Upper lobe of left lung (tissue), 6 donors: ENCODE data around the gene FAM83B. TPM values are rescaled to one million over a fixed set of nuclear protein-coding genes. Genes with fewer than 3 reads are reported as not detected.

Experiments used
- ATAC-seq, 2 donors: fragments of 200-7000 bp; cut with Tn5 transposase; one replicate each; pipeline ENCODE4 v1.9.1; 2022; ENCODE audit warnings: mild to moderate bottlenecking in 2 of 2, moderate library complexity in 2 of 2; ENCODE audit not compliant: low FRiP score in 2 of 2
- DNase-seq, 2 donors: peaks; one replicate each; pipeline ENCODE4 v3.0.0-alpha.2; 2019 to 2020
- H3K27ac ChIP-seq, 4 donors: fragments of 200-600 bp; sonication (generic); one replicate each; pipeline ENCODE4 v1.5.1; 2016 to 2019
- H3K27me3 ChIP-seq, 4 donors: fragments of 200-600 bp; sonication (generic); one replicate each; pipeline ENCODE4 v1.5.1; 2017 to 2019
- H3K36me3 ChIP-seq, 4 donors: fragments of 200-600 bp; sonication (generic); one replicate each; pipeline ENCODE4 v1.5.1; 2016 to 2019
- H3K4me1 ChIP-seq, 4 donors: fragments of 200-600 bp; sonication (generic); one replicate each; pipeline ENCODE4 v1.5.1; 2018 to 2019
- H3K4me3 ChIP-seq, 4 donors: fragments of 200-600 bp; sonication (generic); one replicate each; pipeline ENCODE4 v1.5.1; 2017 to 2019; ENCODE audit warnings: mild to moderate bottlenecking in 2 of 4, moderate library complexity in 1 of 4
- H3K9me3 ChIP-seq, 4 donors: fragments of 200-600 bp; sonication (generic); one replicate each; pipeline ENCODE4 v1.5.1; 2018 to 2019
- CTCF ChIP-seq, 6 experiments: fragments of 450-650 bp in 4 of 6; fragments of 200-600 bp in 2 of 6; sonication (generic) in 2 of 6; IDR thresholded peaks; one replicate each; pipeline ENCODE4 v1.5.1; 2016 to 2019; ENCODE audit warnings: antibody characterized with exemption in 6 of 6
- EP300 ChIP-seq, 4 donors: sonication (generic); formaldehyde crosslinking; IDR thresholded peaks; one replicate each; pipeline ENCODE4 v1.5.1; 2017; ENCODE audit warnings: antibody characterized with exemption in 4 of 4, control low read depth in 2 of 4
- POLR2A ChIP-seq, 4 donors: fragments of 450-650 bp; IDR thresholded peaks; one replicate each; pipeline ENCODE4 v1.5.1; 2016 to 2017; ENCODE audit warnings: antibody characterized with exemption in 4 of 4, mild to moderate bottlenecking in 2 of 4
- POLR2AphosphoS5 ChIP-seq, 2 donors: sonication (generic); formaldehyde crosslinking; IDR thresholded peaks; one replicate each; pipeline ENCODE4 v1.5.1; 2017; ENCODE audit warnings: antibody characterized with exemption in 2 of 2
- WGBS, 2 donors: methylation state at CpG; one replicate each; pipeline ENCODE4 v1.1.5; 2017 to 2018; 5-methylcytosine and 5-hydroxymethylcytosine counted together
- total RNA-seq, 6 donors: library from RNA; depleted of rRNA in 4 of 6; stranded (reverse); fragments of >200 nt in 4 of 6; gene quantifications; one replicate each; pipeline versions ENCODE4 v1.1.0 to v1.2.1, GENCODE V29; 2016 to 2021
- donor health status: DM: no; HTN: no; CAD: no; lungs with moderate emphysema.
- donor health status: DM: no; HTN: yes; CAD: no; lungs with severe emphysema.

FAM83B gene
- total RNA-seq, 6 donors from 2014 or later = 0.29 to 1.5 (median 0.73) TPM; not detected in 2

GRCh38 chr6:54802775-54803634 is 43.6 kb upstream of the FAM83B start:
- no peaks in the 10 kb centered on the region for H3K27me3 ChIP-seq
- no peak for TF ChIP-seq POLR2AphosphoS5 (IDR thresholded peaks at IDR 0.05)
- no peak for TF ChIP-seq POLR2A (IDR thresholded peaks at IDR 0.05)
- no peak for TF ChIP-seq CTCF (IDR thresholded peaks at IDR 0.05)
- TF ChIP-seq EP300 (IDR thresholded peaks at IDR 0.05) = no peak
- no peaks in the 10 kb centered on the region for H3K9me3 ChIP-seq
- 54 to 55% methylated on average over 5 of the region's 5 CpGs for WGBS, 2 donors
- DNase-seq (no peak), ATAC-seq (no peak)
- no peak overlapping the region for H3K4me3 ChIP-seq
- no peaks in the 10 kb centered on the region for H3K36me3 ChIP-seq
- H3K27ac ChIP-seq = no peak overlapping the region
- no peaks in the 10 kb centered on the region for H3K4me1 ChIP-seq

DNA sequence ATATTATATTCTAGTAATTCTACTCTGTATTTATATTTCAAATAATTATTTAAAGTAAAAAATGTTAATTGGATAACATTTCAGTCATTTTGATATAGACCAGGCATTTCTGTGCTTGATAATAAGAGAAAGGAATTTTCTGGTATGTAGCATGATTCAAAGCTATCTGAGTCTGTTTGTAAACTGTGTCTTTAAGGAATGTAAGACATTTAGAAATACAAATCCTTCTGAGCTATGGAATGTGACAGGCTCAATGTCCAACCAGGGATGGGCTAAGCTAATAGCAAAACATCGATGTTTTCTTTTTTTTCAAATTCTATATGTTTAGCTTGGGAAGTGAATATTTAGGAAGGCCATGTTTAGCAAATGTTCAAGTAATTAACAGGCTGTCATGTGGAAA is 41.5 kb upstream of the FAM83B start:
- Histone ChIP-seq H3K4me1 (no peaks in the 10 kb centered on the region), H3K9me3 (no peaks in the 10 kb centered on the region), H3K27ac (no peak overlapping the region), H3K27me3 (no peaks in the 10 kb centered on the region), H3K36me3 (no peaks in the 10 kb centered on the region), H3K4me3 (no peak overlapping the region)
- TF ChIP-seq CTCF (IDR thresholded peaks at IDR 0.05) (no peak), POLR2A (IDR thresholded peaks at IDR 0.05) (no peak), EP300 (IDR thresholded peaks at IDR 0.05) (no peak), POLR2AphosphoS5 (IDR thresholded peaks at IDR 0.05) (no peak)
- 38 to 40% methylated on average over 1 of the region's 1 CpG for WGBS, 2 donors
- DNase-seq = no peak
- ATAC-seq = no peak

GRCh38 chr6:54810147-54810546 is 36.4 kb upstream of the FAM83B start:
- H3K4me1 ChIP-seq = no peaks in the 10 kb centered on the region
- no peak overlapping the region for H3K4me3 ChIP-seq
- no peak overlapping the region for H3K27ac ChIP-seq
- ATAC-seq (no peak), DNase-seq (no peak)
- no peaks in the 10 kb centered on the region for H3K27me3 ChIP-seq
- no peaks in the 10 kb centered on the region for H3K9me3 ChIP-seq
- no peaks in the 10 kb centered on the region for H3K36me3 ChIP-seq
- TF ChIP-seq POLR2A (IDR thresholded peaks at IDR 0.05) = no peak
- TF ChIP-seq EP300 (IDR thresholded peaks at IDR 0.05) = no peak
- TF ChIP-seq CTCF (IDR thresholded peaks at IDR 0.05) = no peak
- TF ChIP-seq POLR2AphosphoS5 (IDR thresholded peaks at IDR 0.05) = no peak

DNA sequence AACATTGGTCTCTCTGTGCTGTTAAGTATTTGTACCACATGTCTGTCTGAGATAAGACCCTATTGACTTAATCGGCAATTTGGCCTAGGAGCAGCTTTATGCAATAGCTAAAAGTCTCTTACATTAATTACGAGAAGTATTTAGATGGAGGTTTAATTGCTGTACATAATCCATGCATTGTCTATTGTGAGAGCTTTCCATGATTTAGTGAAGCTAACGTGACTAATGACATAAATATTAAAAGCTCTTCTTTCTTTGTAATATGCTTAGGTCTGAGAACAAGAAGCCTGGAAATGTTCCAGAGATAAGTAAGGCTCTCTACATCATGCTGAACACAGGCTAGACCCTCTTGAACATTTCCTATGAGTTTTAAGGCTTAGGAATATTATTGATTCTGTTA is 32.7 kb upstream of the FAM83B start:
- no peak for TF ChIP-seq POLR2A (IDR thresholded peaks at IDR 0.05)
- no peak overlapping the region for H3K4me3 ChIP-seq
- no peak for ATAC-seq
- H3K4me1 ChIP-seq = no peaks in the 10 kb centered on the region
- 50 to 55% methylated on average over 3 of the region's 3 CpGs for WGBS, 2 donors
- H3K27ac ChIP-seq = no peak overlapping the region
- H3K9me3 ChIP-seq = no peaks in the 10 kb centered on the region
- H3K27me3 ChIP-seq = no peaks in the 10 kb centered on the region
- DNase-seq = no peak
- no peaks in the 10 kb centered on the region for H3K36me3 ChIP-seq

- TF ChIP-seq CTCF (IDR thresholded peaks at IDR 0.05) (no peak), POLR2AphosphoS5 (IDR thresholded peaks at IDR 0.05) (no peak), POLR2A (IDR thresholded peaks at IDR 0.05) (no peak), EP300 (IDR thresholded peaks at IDR 0.05) (no peak)
- H3K27ac ChIP-seq = no peak overlapping the region
- no peaks in the 10 kb centered on the region for H3K27me3 ChIP-seq
- H3K9me3 ChIP-seq = no peaks in the 10 kb centered on the region
- no peaks in the 10 kb centered on the region for H3K4me1 ChIP-seq
- no peak overlapping the region for H3K4me3 ChIP-seq
- DNase-seq (no peak), ATAC-seq (no peak)
- no peaks in the 10 kb centered on the region for H3K36me3 ChIP-seq
- WGBS, 2 donors = 71 to 74% methylated on average over 2 of the region's 2 CpGs
Measured at GRCh38 chr6:54817236-54817635, 29.3 kb upstream of the FAM83B start.
